HG03378 (cell line): Measurements from ENCODE around the gene CYP27C1.

Experiments
- ATAC-seq: cut with Tn5 transposase; IDR thresholded peaks from one replicate; pipeline ENCODE4 v1.9.1; 2021; ENCODE audit warnings: mild to moderate bottlenecking, moderate library complexity; ENCODE audit not compliant: unreplicated experiment

CYP27C1 gene

GRCh38 chr2:127193967-127194280, 26.2 kb downstream of the CYP27C1 start:
- ATAC-seq, result no peak

DNA sequence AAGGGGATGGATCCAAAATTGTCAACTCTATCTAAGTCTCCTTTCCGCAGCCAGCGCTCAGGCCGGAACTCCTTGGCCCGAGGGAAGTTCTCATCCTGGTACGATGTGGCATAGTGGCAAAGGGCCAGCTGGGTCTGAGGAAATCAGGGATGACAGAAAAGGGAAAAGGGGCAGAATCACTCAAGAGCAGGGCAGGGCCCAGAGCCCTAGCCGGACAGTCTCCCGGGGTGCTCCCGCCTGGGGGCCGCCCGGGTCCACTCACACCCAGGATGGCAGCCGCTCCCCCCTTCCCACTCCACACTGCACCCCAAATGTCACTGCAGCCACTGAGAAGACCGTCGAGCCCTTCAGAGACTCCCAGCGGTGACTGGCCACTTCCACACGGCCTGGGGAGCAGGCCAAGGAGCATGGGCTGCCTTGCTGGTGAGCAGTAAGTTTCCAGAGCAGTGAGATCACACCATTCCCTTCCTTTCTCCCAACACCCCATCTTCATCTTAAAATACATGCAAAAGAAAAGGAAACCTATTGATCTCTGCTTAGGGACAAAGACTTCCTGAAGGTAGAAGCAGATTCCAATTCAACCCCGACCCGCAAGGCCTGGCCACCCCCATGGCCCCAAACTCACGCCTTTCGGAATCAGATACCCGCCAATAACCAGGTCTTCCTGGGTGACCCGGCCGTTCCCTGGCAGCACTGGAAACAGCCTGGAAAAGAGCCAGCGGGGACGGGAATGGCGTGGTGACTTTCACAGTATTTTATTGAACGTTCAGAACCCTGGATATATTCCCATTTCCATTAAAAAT, 26.7 kb downstream of the CYP27C1 start:
- no peak for ATAC-seq

DNA sequence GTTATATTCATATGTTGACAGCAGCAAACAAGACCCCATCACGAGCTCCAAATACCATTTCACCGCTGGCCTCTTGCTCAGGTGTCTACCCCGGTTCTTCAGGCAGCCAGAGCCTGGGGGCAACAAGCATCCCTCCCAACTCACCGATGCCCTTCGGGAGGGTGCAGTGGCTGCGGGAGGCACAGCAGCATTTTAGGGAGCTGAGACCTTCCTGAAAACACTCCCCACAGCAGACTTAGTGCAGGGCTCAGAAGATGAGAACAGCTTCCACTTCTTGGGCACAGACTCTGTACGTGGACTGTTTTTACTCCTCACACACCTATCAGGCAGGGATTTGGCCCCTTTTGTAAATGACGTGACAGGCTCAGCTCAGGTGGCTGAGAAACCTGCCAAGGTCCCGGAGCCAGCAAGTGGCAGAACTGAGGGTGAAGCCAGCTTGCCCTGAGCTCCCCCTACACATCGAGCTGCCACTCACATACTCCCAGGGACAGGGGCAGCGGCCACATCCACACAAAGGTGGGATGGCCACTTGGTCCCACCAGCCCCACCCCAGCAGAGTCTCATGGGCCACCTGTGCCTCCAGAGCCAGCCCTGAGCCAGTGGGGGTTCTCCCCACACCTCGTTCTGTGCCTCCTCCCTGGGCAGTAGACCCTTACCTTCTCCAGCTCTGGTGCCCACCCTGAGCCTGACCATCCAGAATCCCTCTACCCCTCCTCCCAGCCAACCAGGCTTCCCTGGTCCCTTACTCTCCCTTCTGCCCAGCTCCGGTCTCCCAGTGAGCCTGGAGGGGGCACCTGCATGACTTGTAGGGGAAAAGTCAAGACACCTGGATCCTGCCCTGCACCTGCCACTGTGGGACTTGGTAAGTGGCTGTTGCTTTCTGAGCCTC, 28.5 kb downstream of the CYP27C1 start:
- no peak for ATAC-seq

GRCh38 chr2:127188797-127189196, 31.3 kb downstream of the CYP27C1 start:
- no peak for ATAC-seq

- ATAC-seq, result no peak
Observed at GRCh38 chr2:127187831-127188230, 32.3 kb downstream of the CYP27C1 start.

DNA sequence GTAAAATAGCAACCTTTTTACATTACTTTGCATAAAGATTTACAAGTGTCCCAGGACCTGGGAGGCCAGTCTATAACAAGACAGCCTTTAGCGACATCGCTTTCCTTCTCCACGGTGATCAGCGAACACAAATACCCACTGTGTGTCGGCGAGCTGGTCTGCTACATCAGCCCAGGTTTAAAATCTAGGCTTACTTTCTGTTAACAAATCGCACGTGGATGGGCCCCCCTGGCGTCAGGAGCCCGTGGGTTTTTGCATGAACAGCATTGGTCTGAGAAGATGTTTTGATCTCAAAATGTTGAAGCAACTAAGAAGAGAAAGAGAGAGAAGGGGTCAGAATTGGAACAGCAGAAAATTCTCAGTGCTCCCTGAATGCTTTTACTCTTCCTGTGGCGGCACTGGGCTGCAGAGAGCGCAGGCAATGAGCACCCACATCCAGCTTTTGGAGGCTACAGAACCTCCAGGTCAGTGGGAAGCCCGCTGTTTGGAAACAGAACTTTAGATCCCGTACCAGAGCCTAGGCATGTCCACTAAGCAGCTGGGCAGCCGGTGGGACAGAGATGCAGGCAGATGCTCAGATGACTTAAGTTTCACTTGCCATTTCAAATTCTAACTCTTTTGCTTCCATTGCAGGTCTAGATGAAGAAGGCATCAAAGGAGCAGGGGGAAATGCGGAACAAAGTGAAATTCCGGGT, 32.9 kb downstream of the CYP27C1 start:
- ATAC-seq, result no peak

GRCh38 chr2:127185705-127186104, 34.4 kb downstream of the CYP27C1 start:
- no peak for ATAC-seq

- ATAC-seq, result no peak
Observed at GRCh38 chr2:127185093-127185492, 35.0 kb downstream of the CYP27C1 start.

DNA sequence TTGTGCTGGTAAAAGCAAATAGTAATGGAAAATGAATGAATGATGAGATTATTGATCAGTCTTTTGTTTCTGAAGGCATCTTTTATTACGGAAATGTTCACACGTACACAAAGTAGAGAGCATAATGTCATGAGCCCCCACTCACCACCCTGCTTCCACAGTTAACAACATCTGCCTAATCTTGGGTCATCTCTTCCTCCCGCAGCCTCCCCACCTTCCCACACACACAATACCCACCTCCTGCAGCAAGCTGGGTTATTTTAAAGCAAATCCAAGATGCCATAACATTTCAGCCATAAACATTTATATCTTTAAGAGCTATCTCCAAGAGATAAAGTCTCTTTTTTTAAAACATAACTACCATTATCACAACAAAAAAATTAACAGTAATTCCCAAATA, 36.3 kb downstream of the CYP27C1 start:
- no peak for ATAC-seq

DNA sequence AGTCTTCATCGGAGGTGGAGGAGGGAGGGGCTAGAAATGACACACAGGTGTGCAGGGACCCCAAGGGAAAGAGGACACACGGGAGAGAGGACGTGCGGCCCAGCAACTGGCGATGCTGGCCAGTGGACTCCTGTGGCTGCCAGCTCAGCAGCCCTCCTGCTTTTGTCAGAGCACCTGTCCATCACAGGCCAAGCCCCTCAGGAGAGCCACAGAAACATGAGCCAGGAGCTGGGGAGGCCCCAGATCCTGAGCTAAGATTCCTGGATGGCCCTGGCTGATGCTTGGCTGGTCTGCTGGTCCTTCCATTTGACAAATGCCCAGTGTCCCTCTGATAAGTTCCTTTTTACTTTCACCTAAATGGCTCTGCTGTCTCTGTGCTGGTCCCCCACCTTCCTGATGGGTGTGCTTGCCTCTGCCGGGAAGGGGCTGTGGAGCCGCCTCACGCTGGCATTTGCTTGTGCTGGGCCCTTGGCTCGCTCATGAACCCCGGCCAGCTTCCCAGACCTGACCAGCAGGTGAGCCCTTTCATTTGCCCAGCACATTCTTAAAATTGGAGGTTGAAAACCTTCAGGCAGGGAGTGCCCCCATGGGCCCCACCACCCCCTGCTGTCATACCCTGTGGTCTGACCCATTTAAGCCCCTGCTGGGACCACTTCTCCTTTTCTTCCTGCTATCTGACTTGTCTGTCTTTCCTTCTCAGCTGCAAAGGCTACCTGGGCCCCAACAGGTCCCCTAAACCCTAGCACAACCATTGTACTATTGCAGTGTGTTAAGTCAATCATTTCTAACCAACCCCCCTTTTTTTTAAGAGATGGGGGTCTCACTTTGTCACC, 37.3 kb downstream of the CYP27C1 start:
- ATAC-seq, result no peak

DNA sequence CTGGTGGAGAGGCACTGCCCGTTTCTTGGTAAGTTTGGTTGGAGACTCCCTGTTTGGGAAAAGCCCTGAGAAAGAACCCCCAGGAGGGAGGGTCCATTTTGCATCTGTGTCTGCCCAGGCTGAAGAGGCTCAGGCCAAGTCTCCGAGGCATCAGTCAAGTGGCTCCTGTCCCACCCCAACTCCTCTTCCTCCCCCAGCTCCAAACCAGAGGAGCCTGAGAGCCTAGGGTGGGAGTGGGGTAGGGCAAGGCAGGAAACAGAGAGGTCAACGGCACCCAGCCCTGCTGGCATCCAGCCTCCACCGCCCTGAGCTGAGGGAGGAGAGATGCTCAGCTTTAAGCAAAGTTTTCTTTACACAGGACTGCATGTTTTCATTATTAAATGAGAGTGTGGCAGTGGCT, 38.2 kb downstream of the CYP27C1 start:
- ATAC-seq, result no peak

DNA sequence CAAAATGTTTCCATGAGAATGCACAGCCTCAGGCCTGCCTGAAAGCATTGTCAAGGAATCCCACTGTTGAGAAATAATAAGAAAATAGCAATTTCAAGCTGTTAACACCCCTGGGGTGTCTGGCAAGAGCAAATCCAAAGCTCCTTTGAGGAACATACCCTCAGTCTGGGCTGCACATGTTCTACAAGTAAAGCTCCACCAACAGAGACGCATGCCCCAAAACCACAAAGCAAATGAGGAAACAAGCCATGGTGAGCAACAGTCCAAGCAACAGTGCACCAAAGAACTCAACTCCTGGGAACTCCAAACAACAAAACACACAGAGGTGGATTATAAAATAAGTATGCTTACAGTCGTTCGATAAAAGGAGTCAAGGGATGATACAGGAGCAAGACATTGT, 40.3 kb downstream of the CYP27C1 start:
- ATAC-seq, result no peak

DNA sequence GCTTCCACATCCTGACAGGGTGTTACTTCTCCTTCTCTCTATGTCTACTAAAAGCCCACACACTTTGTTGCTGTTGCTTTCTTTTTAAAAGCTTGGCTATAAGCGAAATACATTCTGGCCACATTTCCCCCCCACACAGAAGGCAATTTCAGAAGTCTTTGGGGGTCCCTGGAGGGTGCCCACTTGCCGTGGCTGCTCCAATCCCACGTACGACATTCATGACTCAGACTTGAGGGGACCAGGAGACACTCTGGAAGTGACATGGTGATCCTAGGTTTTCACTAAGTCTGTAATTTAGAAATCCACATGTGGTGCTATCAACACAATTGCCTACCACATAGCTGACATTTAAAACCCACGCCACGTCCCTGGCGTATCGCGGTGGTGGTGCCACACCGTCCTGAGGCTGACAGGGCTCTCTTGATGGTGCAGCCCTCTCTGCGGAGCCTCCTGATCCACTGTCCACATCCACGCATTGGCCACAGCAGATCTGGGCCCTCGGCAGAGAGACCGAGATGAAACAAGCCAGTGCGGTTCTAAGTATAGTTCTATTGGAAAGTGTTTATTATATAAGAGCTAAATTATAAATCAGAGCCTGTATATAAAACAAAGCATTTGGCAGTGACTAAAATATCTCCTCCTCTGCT, 42.4 kb downstream of the CYP27C1 start:
- ATAC-seq, result no peak

DNA sequence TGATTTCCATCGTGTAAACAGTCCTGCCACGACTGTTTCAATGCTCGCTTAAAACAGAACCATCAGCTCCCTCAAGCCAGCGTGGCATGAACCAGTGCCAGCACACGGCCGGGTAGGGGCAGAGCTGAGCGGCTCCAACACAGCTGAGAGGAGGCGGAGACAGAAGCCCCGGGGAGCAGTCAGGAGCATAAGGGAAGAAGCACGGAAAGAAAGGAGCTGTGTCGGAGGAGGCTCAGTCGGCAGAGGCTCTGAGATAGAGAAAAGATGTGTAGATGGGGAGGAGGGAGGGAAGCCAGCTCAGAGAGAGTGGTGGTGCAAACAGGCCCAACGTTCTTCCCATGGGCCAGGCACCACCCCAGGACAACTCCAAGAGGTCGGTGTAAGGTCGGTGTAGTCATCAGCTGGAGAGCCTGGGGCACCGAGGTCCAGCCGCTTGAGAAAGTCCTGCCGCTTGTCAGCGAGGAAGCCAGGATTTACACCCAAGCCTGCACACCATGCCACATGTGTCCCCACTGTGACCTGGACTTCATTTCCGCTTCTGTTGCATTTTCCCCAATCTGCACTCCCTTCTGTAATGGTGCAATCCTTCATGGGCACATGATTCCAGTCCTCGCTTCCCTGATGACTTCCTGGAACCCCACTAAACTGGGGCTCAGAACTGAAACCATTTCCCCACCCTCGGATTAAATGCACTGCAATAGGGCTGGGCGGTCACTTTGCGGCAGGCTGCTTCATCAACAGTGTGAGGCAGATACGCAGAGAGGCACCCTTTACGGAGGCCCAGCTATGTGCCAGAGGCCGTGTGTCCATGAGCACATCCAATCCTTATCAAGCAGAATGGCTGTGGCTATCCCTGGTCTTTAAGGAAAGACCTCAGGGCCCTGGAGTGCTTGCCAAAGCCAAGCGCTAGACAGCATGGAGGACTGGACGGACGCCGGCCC, 43.5 kb downstream of the CYP27C1 start:
- no peak for ATAC-seq

GRCh38 chr2:127175751-127176354, 44.2 kb downstream of the CYP27C1 start:
- no peak for ATAC-seq

- no peak for ATAC-seq
Observed at GRCh38 chr2:127175041-127175721, 44.9 kb downstream of the CYP27C1 start.

DNA sequence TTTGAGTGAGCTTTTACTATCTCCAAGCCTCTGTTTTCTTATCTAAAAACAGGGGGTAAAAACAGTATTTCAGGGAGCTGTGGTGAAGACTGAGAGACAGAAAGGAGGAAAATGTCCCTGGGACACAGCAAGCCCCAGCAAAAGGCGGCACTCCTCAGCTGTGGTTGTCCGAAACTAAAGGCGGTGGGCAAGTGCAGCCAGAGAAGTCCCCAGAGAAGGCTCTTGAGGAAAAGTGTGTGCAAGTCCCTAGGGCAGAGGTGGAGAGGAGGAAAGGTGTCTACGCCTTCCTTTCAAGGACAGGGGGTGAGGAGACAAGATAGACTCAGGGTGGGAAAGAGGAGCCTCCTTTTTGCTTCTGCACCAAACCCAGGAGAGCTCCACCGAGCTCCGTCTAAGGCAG, 45.5 kb downstream of the CYP27C1 start:
- no peak for ATAC-seq

- ATAC-seq, result no peak
Observed at GRCh38 chr2:127174136-127174535, 46.0 kb downstream of the CYP27C1 start.
